Measurements from ENCODE around the gene CX3CL1. TPM values are rescaled to one million over a fixed set of nuclear protein-coding genes. Genes with fewer than 3 reads are reported as not detected.
"Not testable (repeated sequence)": the region's sequence is repeated elsewhere in the genome, so short reads cannot be mapped to it uniquely, and the experiment has no call there.

Gene CX3CL1
- polyA plus RNA-seq, 1 experiment: 0.02 TPM

GRCh38 chr16:57343221-57343620 lies 29.1 kb upstream of the CX3CL1 start:
- Histone ChIP-seq H3K27me3 (ENCODE audit: control insufficient read depth, insufficient read depth, low read length) (peaks cover 21% of the 10 kb centered on the region), H3K4me3 (ENCODE audit: low read depth, low read length) (no peak overlapping the region), H3K36me3 (ENCODE audit: control insufficient read depth, insufficient read depth, low read length) (no peaks in the 10 kb centered on the region)
- TF ChIP-seq CTCF (IDR thresholded peaks at IDR 0.05; ENCODE audit: insufficient read depth, low read depth, low read length): no peak
- DNase-seq (ENCODE audit: low read depth): no peak
- ChIA-PET POLR2A (no interaction called here), CTCF (interaction anchor here (0.8 to 2.3 kb wide), 3 partner anchors 43 to 75 kb away, joined by 3 to 8 read pairs (median 6); no protein-coding TSS in a partner anchor)

- peaks cover 22% of the 10 kb centered on the region for H3K27me3 ChIP-seq (ENCODE audit: control insufficient read depth, insufficient read depth, low read length)
- DNase-seq (ENCODE audit: low read depth); H3K36me3 ChIP-seq (ENCODE audit: control insufficient read depth, insufficient read depth, low read length); H3K4me3 ChIP-seq (ENCODE audit: low read depth, low read length); POLR2A ChIA-PET: not testable (repeated sequence)
- CTCF ChIA-PET: interaction anchor here (0.8 to 1.4 kb wide), 2 partner anchors 44 to 74 kb away, joined by 3 to 6 read pairs; no protein-coding TSS in a partner anchor
Measured at GRCh38 chr16:57344094-57344493, 28.2 kb upstream of the CX3CL1 start.

- TF ChIP-seq CTCF (IDR thresholded peaks at IDR 0.05; ENCODE audit: insufficient read depth, low read depth, low read length): no peak
- DNase-seq (ENCODE audit: low read depth): no peak
- ChIA-PET CTCF (no interaction called here), POLR2A (no interaction called here)
- H3K4me3 ChIP-seq (ENCODE audit: low read depth, low read length): no peak overlapping the region
- peaks cover 19% of the 10 kb centered on the region for H3K27me3 ChIP-seq (ENCODE audit: control insufficient read depth, insufficient read depth, low read length)
- no peaks in the 10 kb centered on the region for H3K36me3 ChIP-seq (ENCODE audit: control insufficient read depth, insufficient read depth, low read length)
Measured at GRCh38 chr16:57345021-57345420, 27.3 kb upstream of the CX3CL1 start.

GRCh38 chr16:57345666-57346204 lies 26.6 kb upstream of the CX3CL1 start:
- ChIA-PET CTCF (interaction anchor here (0.7 kb wide), 1 partner anchor 71 kb away, joined by 3 read pairs; no protein-coding TSS in a partner anchor), POLR2A (no interaction called here)
- DNase-seq (ENCODE audit: low read depth): no peak
- H3K4me3 ChIP-seq (ENCODE audit: low read depth, low read length): no peak overlapping the region
- TF ChIP-seq CTCF (IDR thresholded peaks at IDR 0.05; ENCODE audit: insufficient read depth, low read depth, low read length): no peak
- H3K36me3 ChIP-seq (ENCODE audit: control insufficient read depth, insufficient read depth, low read length): no peaks in the 10 kb centered on the region
- peaks cover 19% of the 10 kb centered on the region for H3K27me3 ChIP-seq (ENCODE audit: control insufficient read depth, insufficient read depth, low read length)

GRCh38 chr16:57347858-57348257 lies 24.4 kb upstream of the CX3CL1 start:
- H3K27me3 ChIP-seq (ENCODE audit: control insufficient read depth, insufficient read depth, low read length): peaks cover 25% of the 10 kb centered on the region
- no peaks in the 10 kb centered on the region for H3K36me3 ChIP-seq (ENCODE audit: control insufficient read depth, insufficient read depth, low read length)
- no peak for DNase-seq (ENCODE audit: low read depth)
- no peak for TF ChIP-seq CTCF (IDR thresholded peaks at IDR 0.05; ENCODE audit: insufficient read depth, low read depth, low read length)
- ChIA-PET POLR2A (no interaction called here), CTCF (interaction anchor here (1.6 kb wide), 1 partner anchor 69 kb away, joined by 3 read pairs; no protein-coding TSS in a partner anchor)
- H3K4me3 ChIP-seq (ENCODE audit: low read depth, low read length): no peak overlapping the region

GRCh38 chr16:57348327-57348726 lies 24.0 kb upstream of the CX3CL1 start:
- H3K4me3 ChIP-seq (ENCODE audit: low read depth, low read length): no peak overlapping the region
- ChIA-PET CTCF (interaction anchor here (1.6 kb wide), 1 partner anchor 69 kb away, joined by 3 read pairs; no protein-coding TSS in a partner anchor), POLR2A (no interaction called here)
- TF ChIP-seq CTCF (IDR thresholded peaks at IDR 0.05; ENCODE audit: insufficient read depth, low read depth, low read length): no peak
- DNase-seq (ENCODE audit: low read depth): no peak
- no peaks in the 10 kb centered on the region for H3K36me3 ChIP-seq (ENCODE audit: control insufficient read depth, insufficient read depth, low read length)
- peaks cover 21% of the 10 kb centered on the region for H3K27me3 ChIP-seq (ENCODE audit: control insufficient read depth, insufficient read depth, low read length)

Measured in BJ (cell line).